Upper lobe of left lung (tissue), 4 donors: ENCODE results near the gene SNCB.

ENCODE experiments used
- CTCF ChIP-seq, 6 experiments: fragments of 450-650 bp in 4 of 6; fragments of 200-600 bp in 2 of 6; sonication (generic) in 2 of 6; IDR thresholded peaks; one replicate each; pipeline ENCODE4 v1.5.1; 2016 to 2019; ENCODE audit warnings: antibody characterized with exemption in 6 of 6
- POLR2A ChIP-seq, 4 donors: fragments of 450-650 bp; IDR thresholded peaks; one replicate each; pipeline ENCODE4 v1.5.1; 2016 to 2017; ENCODE audit warnings: antibody characterized with exemption in 4 of 4, mild to moderate bottlenecking in 2 of 4

GRCh38 chr5:176608142-176608705, 22.1 kb downstream of the SNCB start:
- no peak for TF ChIP-seq CTCF (IDR thresholded peaks at IDR 0.05)
- TF ChIP-seq POLR2A (IDR thresholded peaks at IDR 0.05): no peak
